SK-N-SH (cell line): ENCODE results near the gene GSG1. TPM values are rescaled to one million over a fixed set of nuclear protein-coding genes. Genes with fewer than 3 reads are reported as not detected.

Experiments used
- CTCF ChIA-PET: fragments of 300-600, 350-600 bp; formaldehyde crosslinking; extraction: SDS; loops from one replicate; lab custom pipeline; 2021; lab: Yijun Ruan, JAX
- POLR2A ChIA-PET: fragments of 350-600 bp; sonication (Branson Sonifier 250); formaldehyde crosslinking; extraction: SDS; loops from one replicate; lab custom pipeline; 2020; ENCODE audit warnings: antibody characterized with exemption, inconsistent platforms; lab: Yijun Ruan, JAX
- DNase-seq: peaks from one replicate; pipeline ENCODE4 v3.0.0; 2012
- H2AFZ ChIP-seq: fragments of 200-600 bp; sonication (generic); 2 replicates; pipeline ENCODE4 v1.8.1; 2016; ENCODE audit warnings: antibody characterized with exemption, mild to moderate bottlenecking, low read depth
- H3F3A ChIP-seq: fragments of 200-600 bp; sonication (generic); replicated peaks from 2 replicates; pipeline ENCODE3; 2016; ENCODE audit warnings: antibody characterized with exemption, mild to moderate bottlenecking; ENCODE audit not compliant: insufficient read depth
- H3K27ac ChIP-seq, 2 experiments: fragments of 200-500 bp in 1 of 2; fragments of 200-600 bp in 1 of 2; sonication (Bioruptor generic) in 1 of 2; sonication (generic), shearing (Covaris generic) in 1 of 2; 2 replicates each; pipeline versions ENCODE4 v1.5.1 to v1.6.1; 2014 to 2016; ENCODE audit warnings: low read depth in 2 of 2, inconsistent platforms in 1 of 2, low read length in 1 of 2, mild to moderate bottlenecking in 1 of 2, mixed read lengths in 1 of 2
- H3K27me3 ChIP-seq: fragments of 200-600 bp; sonication (generic), shearing (Covaris generic); 2 replicates; pipeline ENCODE4 v1.6.1; 2016; ENCODE audit warnings: mixed run types; ENCODE audit not compliant: insufficient read depth
- H3K36me3 ChIP-seq, 2 experiments: fragments of 200-500 bp in 1 of 2; fragments of 200-600 bp in 1 of 2; sonication (Bioruptor generic) in 1 of 2; sonication (generic) in 1 of 2; replicated peaks in 1 of 2; 2 replicates each; pipeline versions ENCODE3 to v1.5.1; 2014 to 2016; ENCODE audit warnings: low read length in 1 of 2, mild to moderate bottlenecking in 1 of 2; ENCODE audit not compliant: insufficient read depth in 2 of 2, control insufficient read depth in 1 of 2
- H3K4me1 ChIP-seq, 2 experiments: fragments of 200-500 bp in 1 of 2; fragments of 200-600 bp in 1 of 2; sonication (Bioruptor generic) in 1 of 2; sonication (generic), shearing (Covaris generic) in 1 of 2; 2 replicates each; pipeline versions ENCODE4 v1.5.1 to v1.6.1; 2014 to 2016; ENCODE audit warnings: low read depth in 1 of 2, low read length in 1 of 2, mixed run types in 1 of 2; ENCODE audit not compliant: insufficient read depth in 2 of 2, control insufficient read depth in 1 of 2
- H3K4me2 ChIP-seq: fragments of 200-600 bp; sonication (generic), shearing (Covaris generic); 2 replicates; pipeline ENCODE4 v1.6.1; 2017; ENCODE audit warnings: mixed run types
- H3K4me3 ChIP-seq, 2 experiments: fragments of 200-500 bp in 1 of 2; fragments of 200-600 bp in 1 of 2; sonication (Bioruptor generic) in 1 of 2; sonication (generic), shearing (Covaris generic) in 1 of 2; 2 replicates each; pipeline versions ENCODE4 v1.5.1 to v1.8.1; 2014 to 2016; ENCODE audit warnings: low read depth in 2 of 2, inconsistent platforms in 1 of 2, low read length in 1 of 2, mild to moderate bottlenecking in 1 of 2, mixed read lengths in 1 of 2, moderate library complexity in 1 of 2
- H3K79me2 ChIP-seq: fragments of 200-600 bp; sonication (generic); 2 replicates; pipeline ENCODE4 v1.8.1; 2017; ENCODE audit warnings: mild to moderate bottlenecking; ENCODE audit not compliant: insufficient read depth
- H3K9ac ChIP-seq: fragments of 200-600 bp; sonication (generic); 2 replicates; pipeline ENCODE4 v1.6.1; 2017; ENCODE audit warnings: mixed run types
- H3K9me2 ChIP-seq: fragments of 200-600 bp; sonication (generic); 2 replicates; pipeline ENCODE4 v1.6.1; 2017; ENCODE audit warnings: mixed run types
- H3K9me3 ChIP-seq: fragments of 200-600 bp; sonication (generic); 2 replicates; pipeline ENCODE4 v1.6.1; 2017; ENCODE audit warnings: mixed run types, mild to moderate bottlenecking, moderate library complexity
- H4K20me1 ChIP-seq: fragments of 200-600 bp; sonication (generic); 2 replicates; pipeline ENCODE4 v1.6.1; 2017; ENCODE audit warnings: mild to moderate bottlenecking, mixed run types; ENCODE audit not compliant: insufficient read depth
- ELF1 ChIP-seq: IDR thresholded peaks from 2 replicates; pipeline ENCODE4 v1.4.0; 2012
- EP300 ChIP-seq, 2 experiments: IDR thresholded peaks; 2 replicates each; pipeline versions ENCODE4 v1.4.0 to v1.6.1; 2012; ENCODE audit warnings: borderline replicate concordance in 1 of 2, low read depth in 1 of 2, low read length in 1 of 2
- EZH2phosphoT487 ChIP-seq: fragments of 200-600 bp; sonication (generic); IDR thresholded peaks from 2 replicates; pipeline ENCODE4 v1.6.1; 2017; ENCODE audit warnings: low read depth, mixed run types, mild to moderate bottlenecking, antibody characterized with exemption, moderate library complexity, borderline replicate concordance
- FOSL2 ChIP-seq: IDR thresholded peaks from 2 replicates; pipeline ENCODE4 v1.4.0; 2012; ENCODE audit warnings: low read depth, mild to moderate bottlenecking, moderate library complexity, borderline replicate concordance
- FOXJ3 ChIP-seq: sonication (generic); formaldehyde crosslinking; IDR thresholded peaks from 2 replicates; pipeline ENCODE4 v1.5.1; 2020; ENCODE audit warnings: mild to moderate bottlenecking, missing genetic modification reagents
- GATA2 ChIP-seq: sonication (generic); formaldehyde crosslinking; IDR thresholded peaks from 2 replicates; pipeline ENCODE4 v1.5.0; 2020; ENCODE audit warnings: mild to moderate bottlenecking, missing genetic modification reagents
- IRF3 ChIP-seq: fragments of 150-350 bp; IDR thresholded peaks from 2 replicates; pipeline ENCODE4 v1.6.1; 2016; ENCODE audit warnings: mild to moderate bottlenecking, low read depth, low read length
- JUND ChIP-seq: IDR thresholded peaks from 2 replicates; pipeline ENCODE4 v1.4.0; 2012
- MEF2A ChIP-seq: IDR thresholded peaks from 2 replicates; pipeline ENCODE4 v1.4.0; 2012; ENCODE audit warnings: low read depth, borderline replicate concordance
- MXI1 ChIP-seq: IDR thresholded peaks from 2 replicates; pipeline ENCODE4 v1.6.1; 2012; ENCODE audit warnings: mild to moderate bottlenecking, low read depth, low read length, improper control_type of control experiment
- POLR2AphosphoS5 ChIP-seq: IDR thresholded peaks from 2 replicates; pipeline ENCODE4 v1.6.1; 2012; ENCODE audit warnings: low read depth, low read length
- REST ChIP-seq: IDR thresholded peaks from 2 replicates; pipeline ENCODE4 v1.6.1; 2012; ENCODE audit warnings: mild to moderate bottlenecking, low read depth, low read length, moderate library complexity
- RXRA ChIP-seq: IDR thresholded peaks from 2 replicates; pipeline ENCODE4 v1.4.0; 2012; ENCODE audit warnings: low read depth, mild to moderate bottlenecking, borderline replicate concordance
- SIN3A ChIP-seq: IDR thresholded peaks from 2 replicates; pipeline ENCODE4 v1.6.1; 2012; ENCODE audit warnings: low read depth, mild to moderate bottlenecking, low read length, moderate library complexity, borderline replicate concordance
- TCF12 ChIP-seq: IDR thresholded peaks from 2 replicates; pipeline ENCODE4 v1.4.0; 2012
- USF2 ChIP-seq: fragments of 150-350 bp; IDR thresholded peaks from 2 replicates; pipeline ENCODE4 v1.6.1; 2017; ENCODE audit warnings: antibody characterized with exemption, low read length, low read depth, borderline replicate concordance
- YY1 ChIP-seq: IDR thresholded peaks from 2 replicates; pipeline ENCODE4 v1.4.0; 2012; ENCODE audit warnings: low read depth, mild to moderate bottlenecking
- WGBS: methylation state at CpG from one replicate; pipeline ENCODE4 v1.1.6; 2017; ENCODE audit warnings: low lambda C conversion rate; 5-methylcytosine and 5-hydroxymethylcytosine counted together
- polyA plus RNA-seq, 3 experiments: library from polyadenylated mRNA; depleted of rRNA; stranded (reverse); fragments of >200 nt; gene quantifications; 2 replicates each; pipeline ENCODE4 v1.2.3, GENCODE V29; 2012

Gene GSG1
- polyA plus RNA-seq, 1 of the 3 experiments (the other 2 are of a cell fraction): 0.39 TPM

GRCh38 chr12:13087766-13088165, 15.7 kb downstream of the GSG1 start:
- H4K20me1 ChIP-seq: no peaks in the 10 kb centered on the region
- no peaks in the 10 kb centered on the region for H3K9me2 ChIP-seq
- no peak overlapping the region for H3K4me3 ChIP-seq
- H3F3A ChIP-seq: no peaks in the 10 kb centered on the region
- no peak overlapping the region for H3K27ac ChIP-seq
- H3K79me2 ChIP-seq: no peaks in the 10 kb centered on the region
- no peak for DNase-seq
- H3K9me3 ChIP-seq: no peaks in the 10 kb centered on the region
- H3K4me2 ChIP-seq: no peak overlapping the region
- no peaks in the 10 kb centered on the region for H3K36me3 ChIP-seq
- no peak overlapping the region for H3K9ac ChIP-seq
- POLR2A ChIA-PET: no interaction called here
- WGBS: 84% methylated on average over 5 of the region's 5 CpGs
- no peaks in the 10 kb centered on the region for H3K4me1 ChIP-seq
- CTCF ChIA-PET: interaction anchor here (1.3 to 2.1 kb wide), 3 partner anchors 9 to 124 kb away, joined by 3 to 13 read pairs (median 4); no protein-coding TSS in a partner anchor
- H2AFZ ChIP-seq: no peak overlapping the region
- TF ChIP-seq REST: no peak
- TF ChIP-seq FOXJ3: no peak
- no peak for TF ChIP-seq IRF3
- H3K27me3 ChIP-seq: no peaks in the 10 kb centered on the region

GRCh38 chr12:13085968-13086686, 17.3 kb downstream of the GSG1 start:
- Histone ChIP-seq H4K20me1 (no peaks in the 10 kb centered on the region), H3K27me3 (no peaks in the 10 kb centered on the region), H3K36me3 (no peaks in the 10 kb centered on the region), H3K79me2 (no peaks in the 10 kb centered on the region), H3K4me3 (no peak overlapping the region), H3K9me3 (no peaks in the 10 kb centered on the region), H3F3A (no peaks in the 10 kb centered on the region), H3K9me2 (no peaks in the 10 kb centered on the region), H3K27ac (no peak overlapping the region), H2AFZ (no peak overlapping the region), H3K4me2 (no peak overlapping the region), H3K4me1 (no peaks in the 10 kb centered on the region), H3K9ac (no peak overlapping the region)
- ChIA-PET POLR2A (no interaction called here), CTCF (no interaction called here)
- DNase-seq: no peak
- WGBS: 85% methylated on average over 7 of the region's 7 CpGs
- TF ChIP-seq EZH2phosphoT487 (no peak), JUND (no peak), REST (no peak), RXRA (no peak), MXI1 (no peak), POLR2AphosphoS5 (no peak), ELF1 (no peak), MEF2A (no peak), YY1 (no peak), USF2 (no peak), SIN3A (no peak), EP300 (IDR thresholded peaks at IDR 0.05; ENCODE audit: borderline replicate concordance in 1 of 2, low read depth in 1 of 2, low read length in 1 of 2) (no peak), GATA2 (CRISPR knock-in tag) (no peak), TCF12 (no peak), FOXJ3 (no peak), FOSL2 (no peak)
